KG1 (cell line): Measurements from ENCODE around the gene SNCB.
A peak's percentile ranks its signal among the peaks of the same experiment; 100 is the strongest.
"Not testable (repeated sequence)": the region's sequence is repeated elsewhere in the genome, so short reads cannot be mapped to it uniquely, and the experiment has no call there.

Experiments used
- DNase-seq: peaks from one replicate; lab custom pipeline; 2025; lab: John Stamatoyannopoulos, UW

The SNCB gene

GRCh38 chr5:176597417-176598389 lies 32.6 kb downstream of the SNCB start:
- DNase-seq, result no peak

- peak; percentile 33 for DNase-seq
Measured at GRCh38 chr5:176596689-176597416, 33.5 kb downstream of the SNCB start.

- no peak for DNase-seq
Measured at GRCh38 chr5:176596069-176596644, 34.2 kb downstream of the SNCB start.

DNA sequence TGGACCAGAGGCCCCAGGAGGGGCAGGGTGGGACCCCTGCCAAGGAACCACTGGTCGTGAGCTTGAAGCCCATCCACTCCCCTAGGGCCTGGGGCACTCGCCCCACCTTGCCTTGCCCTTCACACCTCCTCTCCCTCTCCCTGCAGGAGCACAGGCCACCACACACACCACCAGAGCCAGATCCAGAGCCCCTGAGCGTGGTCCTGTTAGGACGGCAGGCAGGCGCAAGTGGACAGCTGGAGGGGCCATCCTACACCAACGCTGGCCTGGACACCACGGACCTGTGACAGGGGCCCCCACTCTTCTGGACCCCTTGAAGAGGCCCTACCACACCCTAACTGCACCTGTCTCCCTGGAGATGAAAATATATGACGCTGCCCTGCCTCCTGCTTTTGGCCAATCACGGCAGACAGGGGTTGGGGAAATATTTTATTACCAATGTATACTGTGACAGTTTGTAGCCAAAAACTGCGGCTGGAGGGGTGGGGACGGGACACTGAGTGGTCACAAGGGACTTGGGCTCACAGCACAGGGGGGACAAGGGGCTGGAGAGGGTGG lies 34.9 kb downstream of the SNCB start:
- no peak for DNase-seq

- DNase-seq, result no peak
Measured at GRCh38 chr5:176594554-176594953, 35.8 kb downstream of the SNCB start.

DNA sequence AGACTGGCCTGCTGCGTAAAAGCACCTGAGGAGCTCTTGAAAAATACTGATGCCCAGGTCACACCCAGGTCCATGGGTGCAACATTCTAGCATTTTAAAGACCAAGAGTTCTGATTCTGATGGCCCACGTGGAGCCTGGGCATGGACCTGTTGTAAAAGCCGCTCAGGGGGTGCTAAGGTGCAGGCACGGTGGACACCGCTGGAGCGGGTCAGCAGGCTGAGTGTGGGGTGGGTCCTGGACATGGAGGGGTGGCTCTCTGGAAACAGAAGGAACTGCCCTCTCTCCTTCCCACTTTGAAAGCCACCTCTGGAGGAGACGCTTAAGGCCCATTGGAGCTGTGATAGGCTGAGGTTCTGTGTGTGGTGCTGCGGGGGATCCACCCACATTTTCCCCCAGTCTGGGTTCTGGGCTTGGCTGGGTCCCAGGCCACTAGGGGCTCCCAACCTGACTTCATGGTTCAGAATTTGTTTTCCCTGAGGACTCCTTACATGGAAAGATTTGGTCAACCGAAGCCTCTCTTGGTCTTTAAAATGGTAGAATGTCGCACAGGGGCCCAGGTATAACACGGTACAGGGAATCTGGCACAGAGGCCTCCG lies 37.0 kb downstream of the SNCB start:
- DNase-seq, result no peak

- DNase-seq, result no peak
Measured at GRCh38 chr5:176592573-176592972, 37.8 kb downstream of the SNCB start.

- DNase-seq, result not testable (repeated sequence)
Measured at GRCh38 chr5:176591667-176592066, 38.7 kb downstream of the SNCB start.

GRCh38 chr5:176590035-176590717 lies 40.2 kb downstream of the SNCB start:
- DNase-seq, result no peak

DNA sequence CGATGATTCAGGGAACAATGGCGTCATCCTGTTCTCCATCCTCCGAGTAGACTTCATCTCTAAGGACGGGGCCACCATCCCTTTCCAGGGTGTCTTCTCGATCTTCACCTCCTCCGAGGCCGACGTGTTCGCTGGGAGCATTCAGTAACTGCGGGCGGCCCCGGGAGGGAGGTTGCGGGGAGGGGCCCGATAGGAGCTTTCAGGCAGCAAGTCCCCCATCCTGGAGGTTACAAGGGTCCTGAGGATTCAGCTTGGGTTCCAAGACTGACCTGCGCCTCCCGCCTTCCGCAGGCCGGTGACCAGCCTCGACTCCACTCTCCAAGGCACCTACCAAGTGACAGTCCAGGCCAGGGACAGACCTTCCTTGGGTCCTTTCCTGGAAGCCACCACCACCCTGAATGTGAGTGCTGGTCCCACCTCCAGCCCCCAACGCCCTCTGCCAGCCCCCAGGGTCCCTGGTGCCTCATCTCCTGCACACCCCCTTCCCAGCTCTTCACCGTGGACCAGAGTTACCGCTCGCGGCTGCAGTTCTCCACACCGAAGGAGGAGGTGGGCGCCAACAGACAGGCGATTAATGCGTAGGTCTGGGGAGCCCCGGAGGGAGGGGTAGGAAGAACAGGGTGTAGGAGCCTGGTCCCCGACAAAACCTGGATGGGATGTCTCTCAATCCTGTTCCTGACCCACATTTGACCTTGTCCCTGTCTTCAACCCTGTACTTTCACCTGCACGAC lies 41.1 kb downstream of the SNCB start:
- no peak for DNase-seq

GRCh38 chr5:176588297-176588696 lies 42.0 kb downstream of the SNCB start:
- DNase-seq, result no peak

DNA sequence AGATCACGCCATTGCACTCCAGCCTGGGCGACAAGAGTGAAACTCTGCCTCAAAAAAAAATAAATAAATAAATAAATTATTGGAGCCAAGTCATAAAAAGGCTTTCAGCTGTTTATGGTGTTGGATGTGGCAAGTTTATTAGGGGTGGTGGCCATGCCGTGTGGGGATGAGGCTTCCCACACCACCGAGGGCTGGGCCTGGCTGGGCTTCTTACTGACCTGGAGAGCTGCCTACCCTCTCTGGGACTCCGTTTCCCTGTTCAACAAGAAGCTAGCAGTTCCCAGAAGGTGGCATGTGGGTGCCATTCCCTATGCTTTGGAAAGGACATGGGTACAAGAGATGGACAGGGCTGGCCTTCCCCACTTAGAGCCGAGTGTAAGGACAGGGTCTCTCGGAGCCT lies 42.9 kb downstream of the SNCB start:
- DNase-seq, result no peak

- DNase-seq, result no peak
Measured at GRCh38 chr5:176583076-176583475, 47.3 kb downstream of the SNCB start.

DNA sequence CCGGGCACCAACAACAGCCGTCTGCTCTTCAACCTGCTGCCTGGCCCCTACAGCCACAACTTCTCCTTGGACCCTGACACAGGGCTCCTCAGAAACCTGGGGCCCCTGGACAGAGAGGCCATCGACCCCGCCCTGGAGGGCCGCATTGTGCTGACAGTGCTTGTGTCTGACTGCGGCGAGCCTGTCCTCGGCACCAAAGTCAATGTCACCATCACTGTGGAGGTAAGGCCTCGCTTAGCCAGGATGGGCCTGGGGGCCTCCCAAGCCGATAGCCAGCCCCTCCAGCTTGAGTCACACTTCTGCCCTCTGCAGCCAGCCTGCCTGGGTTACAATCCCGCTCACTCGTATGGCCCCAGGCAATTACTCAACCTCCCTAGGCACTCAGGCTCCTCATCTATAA lies 49.0 kb downstream of the SNCB start:
- DNase-seq, result no peak

- no peak for DNase-seq
Measured at GRCh38 chr5:176579323-176579722, 51.0 kb downstream of the SNCB start.

DNA sequence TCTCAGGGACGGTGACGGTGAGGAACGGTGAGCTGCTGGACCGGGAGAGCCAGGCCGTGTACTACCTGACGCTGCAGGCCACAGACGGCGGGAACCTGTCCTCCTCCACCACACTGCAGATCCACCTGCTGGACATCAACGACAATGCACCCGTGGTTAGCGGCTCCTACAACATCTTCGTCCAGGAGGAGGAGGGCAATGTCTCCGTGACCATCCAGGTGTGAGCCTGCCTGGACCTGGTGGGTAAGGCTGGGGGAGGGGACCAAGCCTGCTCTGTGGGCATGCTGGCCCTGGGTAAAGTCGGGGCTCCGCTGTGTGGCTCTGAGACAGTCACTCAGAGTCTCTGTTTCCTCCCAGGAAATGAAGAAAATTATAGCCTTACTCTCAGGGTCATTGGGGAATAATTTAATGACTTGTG lies 51.9 kb downstream of the SNCB start:
- DNase-seq, result no peak

- DNase-seq, result no peak
Measured at GRCh38 chr5:176577312-176578176, 52.8 kb downstream of the SNCB start.

DNA sequence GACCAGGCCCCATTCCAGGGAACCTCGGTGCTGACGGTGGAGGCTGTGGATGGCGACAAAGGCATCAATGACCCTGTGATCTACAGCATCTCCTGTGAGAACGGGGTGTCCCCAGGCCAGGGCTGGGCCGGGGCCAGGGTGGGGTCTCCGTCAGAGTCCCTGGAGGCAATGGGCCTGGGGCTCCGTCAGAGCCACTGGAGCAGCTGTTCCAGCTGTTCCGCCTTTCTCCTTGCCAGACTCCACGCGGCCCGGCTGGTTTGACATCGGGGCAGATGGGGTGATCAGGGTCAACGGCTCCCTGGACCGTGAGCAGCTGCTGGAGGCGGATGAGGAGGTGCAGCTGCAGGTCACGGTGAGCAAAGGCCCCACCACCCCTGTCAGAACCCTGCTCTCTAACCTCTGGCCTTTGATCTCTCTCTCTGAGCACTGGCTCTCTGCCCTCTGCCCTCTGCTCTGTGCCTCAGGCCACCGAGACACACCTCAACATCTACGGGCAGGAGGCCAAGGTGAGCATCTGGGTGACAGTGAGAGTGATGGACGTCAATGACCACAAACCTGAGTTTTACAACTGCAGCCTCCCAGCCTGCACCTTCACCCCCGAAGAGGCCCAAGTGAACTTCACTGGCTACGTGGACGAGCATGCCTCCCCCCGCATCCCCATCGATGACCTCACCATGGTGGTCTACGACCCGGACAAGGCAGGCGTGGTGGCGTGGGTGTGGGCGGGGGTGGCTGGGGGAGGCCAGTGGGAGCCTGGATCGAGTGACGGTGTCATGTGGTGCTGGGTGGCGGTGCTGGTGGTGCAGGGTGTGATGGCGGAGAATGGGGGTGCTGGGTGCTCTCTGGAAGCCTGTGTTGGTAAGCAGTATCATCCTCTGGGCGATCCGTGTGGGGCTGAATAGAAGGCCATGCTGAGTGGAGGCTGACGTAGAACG lies 54.6 kb downstream of the SNCB start:
- DNase-seq, result no peak

DNA sequence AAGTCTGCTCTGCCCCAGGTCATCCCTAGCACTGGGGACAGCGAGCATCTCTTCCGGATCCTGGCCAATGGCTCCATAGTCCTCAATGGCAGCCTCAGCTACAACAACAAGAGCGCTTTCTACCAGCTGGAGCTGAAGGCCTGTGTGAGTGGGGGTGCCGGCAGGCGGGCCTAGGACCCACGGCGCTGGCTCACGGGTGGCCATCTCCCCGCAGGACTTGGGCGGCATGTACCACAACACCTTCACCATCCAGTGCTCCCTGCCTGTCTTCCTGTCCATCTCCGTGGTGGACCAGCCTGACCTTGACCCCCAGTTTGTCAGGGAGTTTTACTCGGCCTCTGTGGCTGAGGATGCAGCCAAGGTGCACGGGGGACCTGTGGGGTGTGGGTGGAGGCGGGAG lies 55.3 kb downstream of the SNCB start:
- DNase-seq, result no peak
